Peyer's patch (tissue), 4 donors: ENCODE data around the gene DNAJC12.

Experiments
- CTCF ChIP-seq, 6 experiments: fragments of 450-650 bp in 4 of 6; fragments of 200-600 bp in 2 of 6; sonication (generic) in 1 of 6; IDR thresholded peaks; one replicate each; pipeline ENCODE4 v1.5.1; 2017 to 2019; ENCODE audit warnings: antibody characterized with exemption in 6 of 6, mild to moderate bottlenecking in 3 of 6, moderate library complexity in 1 of 6
- POLR2A ChIP-seq, 2 donors: fragments of 450-650 bp; IDR thresholded peaks; one replicate each; pipeline ENCODE4 v1.5.1; 2017; ENCODE audit warnings: antibody characterized with exemption in 2 of 2, mild to moderate bottlenecking in 2 of 2, moderate library complexity in 2 of 2

DNA sequence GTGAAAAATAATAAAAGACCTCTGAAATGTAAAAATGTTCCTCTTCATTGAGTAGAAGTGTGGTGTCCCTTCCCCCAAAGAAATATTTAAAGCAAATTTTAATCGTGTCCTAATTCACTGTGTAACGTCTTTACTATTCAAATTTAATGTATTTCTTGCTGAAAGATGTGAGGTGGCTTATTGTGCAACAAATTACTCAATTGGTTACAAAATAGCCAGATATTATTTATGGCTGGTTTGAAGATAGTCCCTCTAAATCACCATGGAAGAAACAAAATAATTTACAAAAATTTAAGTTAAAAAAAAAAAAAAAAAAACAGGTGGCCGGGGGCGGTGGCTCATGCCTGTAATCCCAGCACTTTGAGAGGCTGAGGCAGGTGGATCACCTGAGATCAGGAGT lies 43.7 kb downstream of the DNAJC12 start:
- TF ChIP-seq CTCF (IDR thresholded peaks at IDR 0.05) (no peak), POLR2A (IDR thresholded peaks at IDR 0.05) (no peak)
